ACC112 (cell line): Measurements from ENCODE around the gene SNX4.
"Not testable (repeated sequence)": the region's sequence is repeated elsewhere in the genome, so short reads cannot be mapped to it uniquely, and the experiment has no call there.

Experiments
- H2AFZ ChIP-seq: fragments of 200-600 bp; sonication (generic); one replicate; pipeline ENCODE4 v1.6.0; 2017; ENCODE audit warnings: antibody characterized with exemption, low read length; ENCODE audit not compliant: unreplicated experiment
- H3K27ac ChIP-seq: fragments of 200-600 bp; sonication (generic); 2 replicates; pipeline ENCODE4 v1.5.1; 2014; ENCODE audit warnings: low read depth, mild to moderate bottlenecking, antibody characterized with exemption, low read length, moderate library complexity
- H3K27me3 ChIP-seq: fragments of 200-600 bp; sonication (generic); 2 replicates; pipeline ENCODE4 v1.6.1; 2014; ENCODE audit warnings: mild to moderate bottlenecking, antibody characterized with exemption, low read length, moderate library complexity, mixed read lengths; ENCODE audit not compliant: insufficient read depth
- H3K36me3 ChIP-seq: fragments of 200-600 bp; sonication (generic); 2 replicates; pipeline ENCODE4 v1.6.1; 2016; ENCODE audit warnings: mild to moderate bottlenecking, antibody characterized with exemption, low read length, moderate library complexity, mixed read lengths; ENCODE audit not compliant: insufficient read depth
- H3K4me1 ChIP-seq: fragments of 200-600 bp; sonication (generic); one replicate; pipeline ENCODE4 v1.6.1; 2016; ENCODE audit warnings: low read length, mixed read lengths; ENCODE audit not compliant: insufficient read depth, unreplicated experiment, control insufficient read depth
- H3K4me3 ChIP-seq: fragments of 200-600 bp; sonication (generic); 2 replicates; pipeline ENCODE4 v1.5.1; 2014; ENCODE audit warnings: mild to moderate bottlenecking, low read depth, low read length
- H3K79me2 ChIP-seq: fragments of 200-600 bp; sonication (generic); one replicate; pipeline ENCODE4 v1.6.0; 2016; ENCODE audit warnings: low read length; ENCODE audit not compliant: control insufficient read depth, unreplicated experiment, insufficient read depth

Gene SNX4

GRCh38 chr3:125519678-125520562, at the start of gene SNX4:
Gene SNX4 (minus strand): TSS chr3:125520202. CDS start chr3:125520172, 30 bp downstream.
- Histone ChIP-seq H3K4me1 (no peaks in the 10 kb centered on the region), H3K27ac (no peak within 1 kb of the TSS), H3K36me3 (no peaks in the 10 kb centered on the region), H3K79me2 (peaks cover 39% of the 10 kb centered on the region), H3K27me3 (no peaks in the 10 kb centered on the region), H3K4me3 (peak within 1 kb of the TSS; percentile 98), H2AFZ (peak within 1 kb of the TSS; percentile 69)

GRCh38 chr3:125556314-125556713, 36.3 kb upstream of the SNX4 start:
- H3K27ac ChIP-seq, result peak overlapping the region; percentile 19; the same call in 1 of the 2 replicates
- H3K4me1 ChIP-seq, result peaks cover 8% of the 10 kb centered on the region
- 0 out of 2 replicates have a peak, but pooled peaks cover 3% of the 10 kb centered on the region for H3K36me3 ChIP-seq
- H3K27me3 ChIP-seq, result no peaks in the 10 kb centered on the region
- H3K79me2 ChIP-seq, result no peaks in the 10 kb centered on the region
- no peak overlapping the region for H2AFZ ChIP-seq
- H3K4me3 ChIP-seq, result no peak overlapping the region

- Histone ChIP-seq H3K79me2 (no peaks in the 10 kb centered on the region), H3K4me3 (no peak overlapping the region), H3K27ac (no peak overlapping the region), H3K4me1 (peaks cover 8% of the 10 kb centered on the region), H3K36me3 (0 out of 2 replicates have a peak, but pooled peaks cover 3% of the 10 kb centered on the region), H3K27me3 (no peaks in the 10 kb centered on the region), H2AFZ (no peak overlapping the region)
Measured at GRCh38 chr3:125552401-125552800, 32.4 kb upstream of the SNX4 start.

- H3K4me1 ChIP-seq, result no peaks in the 10 kb centered on the region
- H3K36me3 ChIP-seq, result peaks cover 4% of the 10 kb centered on the region; the same call in 1 of the 2 replicates
- no peaks in the 10 kb centered on the region for H3K27me3 ChIP-seq
- H3K4me3 ChIP-seq, result no peak overlapping the region
- no peak overlapping the region for H3K27ac ChIP-seq
- H2AFZ ChIP-seq, result no peak overlapping the region
- no peaks in the 10 kb centered on the region for H3K79me2 ChIP-seq
Measured at GRCh38 chr3:125528920-125529319, 8.9 kb upstream of the SNX4 start.

- no peaks in the 10 kb centered on the region for H3K79me2 ChIP-seq
- H3K27me3 ChIP-seq, result no peaks in the 10 kb centered on the region
- no peak overlapping the region for H3K4me3 ChIP-seq
- H3K4me1 ChIP-seq, result no peaks in the 10 kb centered on the region
- H3K27ac ChIP-seq, result no peak overlapping the region
- H2AFZ ChIP-seq, result no peak overlapping the region
- H3K36me3 ChIP-seq, result peaks cover 4% of the 10 kb centered on the region; the same call in 1 of the 2 replicates
Measured at GRCh38 chr3:125525153-125525552, 5.2 kb upstream of the SNX4 start.

- peak overlapping the region; percentile 98 for H3K4me3 ChIP-seq
- not testable (repeated sequence) for H3K27ac ChIP-seq, H3K27me3 ChIP-seq, H3K4me1 ChIP-seq, H3K36me3 ChIP-seq
- peak overlapping the region; percentile 66 for H2AFZ ChIP-seq
- H3K79me2 ChIP-seq, result peaks cover 39% of the 10 kb centered on the region
Measured at GRCh38 chr3:125520563-125520919, 539 bp upstream of the SNX4 start.

- peaks cover 6% of the 10 kb centered on the region for H3K36me3 ChIP-seq
- H3K79me2 ChIP-seq, result peaks cover 59% of the 10 kb centered on the region
- no peak overlapping the region for H2AFZ ChIP-seq
- no peaks in the 10 kb centered on the region for H3K27me3 ChIP-seq
- no peak overlapping the region for H3K27ac ChIP-seq
- H3K4me3 ChIP-seq, result no peak overlapping the region
- H3K4me1 ChIP-seq, result peaks cover 22% of the 10 kb centered on the region
Measured at GRCh38 chr3:125515421-125515820, 4.6 kb downstream of the SNX4 start.

GRCh38 chr3:125513490-125514115, 6.4 kb downstream of the SNX4 start:
- H2AFZ ChIP-seq, result no peak overlapping the region
- peaks cover 61% of the 10 kb centered on the region for H3K79me2 ChIP-seq
- no peaks in the 10 kb centered on the region for H3K27me3 ChIP-seq
- no peak overlapping the region for H3K4me3 ChIP-seq
- peaks cover 22% of the 10 kb centered on the region for H3K4me1 ChIP-seq
- H3K27ac ChIP-seq, result no peak overlapping the region
- H3K36me3 ChIP-seq, result peaks cover 15% of the 10 kb centered on the region

GRCh38 chr3:125512135-125512920, 7.7 kb downstream of the SNX4 start:
- peak overlapping the region; percentile 46 for H3K27ac ChIP-seq
- H3K36me3 ChIP-seq, result peaks cover 24% of the 10 kb centered on the region
- no peaks in the 10 kb centered on the region for H3K27me3 ChIP-seq
- no peak overlapping the region for H2AFZ ChIP-seq
- H3K4me3 ChIP-seq, result no peak overlapping the region
- peaks cover 58% of the 10 kb centered on the region for H3K79me2 ChIP-seq
- peaks cover 22% of the 10 kb centered on the region for H3K4me1 ChIP-seq

GRCh38 chr3:125511420-125512118, 8.4 kb downstream of the SNX4 start:
- Histone ChIP-seq H3K36me3 (peaks cover 28% of the 10 kb centered on the region), H3K27me3 (no peaks in the 10 kb centered on the region), H2AFZ (no peak overlapping the region), H3K79me2 (peaks cover 57% of the 10 kb centered on the region), H3K27ac (peak overlapping the region; percentile 46), H3K4me3 (0 out of 2 replicates have a peak overlapping the region, but pooled peaks have one; percentile 13), H3K4me1 (peaks cover 22% of the 10 kb centered on the region)
